Brain microvascular endothelial cell (primary cell): Measurements from ENCODE around the gene PDE3A.

Experiments
- DNase-seq: peaks from one replicate; pipeline ENCODE4 v3.0.0-alpha.2; 2020
- H3K27ac ChIP-seq: fragments of 250-450 bp; sonication (Bioruptor Pico); 2 replicates; pipeline ENCODE4 v1.5.1; 2020; ENCODE audit warnings: mild to moderate bottlenecking, moderate library complexity
- H3K27me3 ChIP-seq: fragments of 250-450 bp; sonication (Bioruptor Pico); replicated peaks from 2 replicates; pipeline ENCODE4 v1.5.1; 2020; ENCODE audit warnings: mild to moderate bottlenecking
- H3K36me3 ChIP-seq: fragments of 250-450 bp; sonication (Bioruptor Pico); replicated peaks from 2 replicates; pipeline ENCODE4 v1.5.1; 2020; ENCODE audit warnings: mild to moderate bottlenecking
- H3K4me3 ChIP-seq: 2 replicates; pipeline ENCODE4 v1.5.1; 2011; ENCODE audit warnings: low read depth, mild to moderate bottlenecking, control low read depth, low read length, moderate library complexity
- CTCF ChIP-seq: IDR thresholded peaks from 2 replicates; pipeline ENCODE4 v1.5.1; 2011; ENCODE audit warnings: low read depth, mild to moderate bottlenecking, moderate library complexity, low read length, control low read depth, inconsistent platforms; ENCODE audit errors: missing control alignments
- in situ Hi-C: cut with HindIII; loops from 2 replicates; pipeline ENCODE4 v1.10.0; 2017; ENCODE audit warnings: low sequenced_read_pairs, low pct_ligation_motif_present

PDE3A gene

GRCh38 chr12:20527417-20528163 lies 159.3 kb downstream of the PDE3A start:
- in situ Hi-C loops, result no loop called here
- H3K4me3 ChIP-seq, result no peak overlapping the region
- TF ChIP-seq CTCF, result no peak
- peak overlapping the region; percentile 73 for H3K27ac ChIP-seq
- peak; percentile 89 for DNase-seq
- no peaks in the 10 kb centered on the region for H3K27me3 ChIP-seq
- H3K36me3 ChIP-seq, result no peaks in the 10 kb centered on the region

- in situ Hi-C loops, result no loop called here
- Histone ChIP-seq H3K4me3 (no peak overlapping the region), H3K27ac (peak overlapping the region; percentile 73), H3K36me3 (no peaks in the 10 kb centered on the region), H3K27me3 (no peaks in the 10 kb centered on the region)
- no peak for DNase-seq
- peak; percentile 22 for TF ChIP-seq CTCF
These were observed 159.9 kb downstream of the PDE3A start for GRCh38 chr12:20528208-20528607.

- in situ Hi-C loops, result no loop called here
- no peak for DNase-seq
- TF ChIP-seq CTCF, result no peak
- Histone ChIP-seq H3K27ac (no peak overlapping the region), H3K36me3 (no peaks in the 10 kb centered on the region), H3K27me3 (no peaks in the 10 kb centered on the region), H3K4me3 (no peak overlapping the region)
These were observed 177.9 kb downstream of the PDE3A start for GRCh38 chr12:20546267-20546666.

GRCh38 chr12:20547816-20548575 lies 179.7 kb downstream of the PDE3A start:
- in situ Hi-C loops, result no loop called here
- peak; percentile 23 for DNase-seq
- Histone ChIP-seq H3K4me3 (no peak overlapping the region), H3K27me3 (no peaks in the 10 kb centered on the region), H3K27ac (peak overlapping the region; percentile 71), H3K36me3 (no peaks in the 10 kb centered on the region)
- no peak for TF ChIP-seq CTCF

- Histone ChIP-seq H3K4me3 (no peak overlapping the region), H3K27me3 (no peaks in the 10 kb centered on the region), H3K36me3 (no peaks in the 10 kb centered on the region), H3K27ac (peak overlapping the region; percentile 71)
- DNase-seq, result no peak
- in situ Hi-C loops, result no loop called here
- TF ChIP-seq CTCF, result no peak
These were observed 180.3 kb downstream of the PDE3A start for GRCh38 chr12:20548611-20549010.
